Stimulated activated CD4-positive, alpha-beta T cell treated with anti-CD3 and anti-CD28 coated beads, Interleukin-4, amount 100 ng/mL, for 48 hours (primary cell): ENCODE data around the gene ADAMTS15.

Experiments
- DNase-seq, 2 donors: peaks; one replicate each; pipeline ENCODE4 v3.0.0-alpha.2; 2020; ENCODE audit warnings: low read depth in 2 of 2

Gene ADAMTS15

DNA sequence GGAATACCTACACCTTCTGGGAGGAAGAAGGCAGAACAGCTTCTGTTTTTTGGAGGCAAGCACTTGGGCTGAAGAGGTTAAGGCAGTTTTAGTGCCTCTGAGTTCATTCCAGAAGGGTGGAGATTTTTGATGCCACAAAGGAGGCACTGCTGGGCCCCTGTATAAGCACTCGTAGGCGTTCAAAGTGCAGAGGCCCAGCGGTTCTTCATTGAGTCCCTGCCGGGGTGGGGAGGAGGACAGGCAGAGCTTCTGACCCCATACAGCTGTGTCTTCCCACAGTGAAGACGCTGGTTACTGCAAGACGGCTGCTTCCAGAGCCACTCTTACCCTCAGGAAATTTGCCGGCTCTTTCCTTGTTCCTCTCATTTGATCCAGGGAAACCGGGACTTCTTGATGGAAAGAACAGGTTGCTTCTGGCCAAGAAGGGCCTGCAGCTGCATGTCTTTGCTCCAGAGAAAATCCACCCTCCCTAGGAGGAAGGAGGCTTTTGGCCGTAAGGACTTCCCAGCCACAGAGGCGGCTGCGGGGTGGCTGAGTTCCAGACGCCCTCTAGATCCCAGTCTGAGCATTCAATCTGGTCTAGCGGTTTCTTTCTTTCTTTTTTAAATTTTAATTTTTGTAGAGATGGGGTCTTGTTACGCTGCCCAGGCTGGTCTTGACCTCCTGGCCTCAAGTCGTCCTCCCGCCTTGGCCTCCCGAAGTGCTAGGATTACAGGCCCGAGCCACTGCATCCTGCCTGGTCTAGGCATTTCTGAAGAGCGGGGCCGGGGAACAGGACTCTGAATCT is 9.4 kb downstream of the ADAMTS15 start:
- no peak for DNase-seq

DNA sequence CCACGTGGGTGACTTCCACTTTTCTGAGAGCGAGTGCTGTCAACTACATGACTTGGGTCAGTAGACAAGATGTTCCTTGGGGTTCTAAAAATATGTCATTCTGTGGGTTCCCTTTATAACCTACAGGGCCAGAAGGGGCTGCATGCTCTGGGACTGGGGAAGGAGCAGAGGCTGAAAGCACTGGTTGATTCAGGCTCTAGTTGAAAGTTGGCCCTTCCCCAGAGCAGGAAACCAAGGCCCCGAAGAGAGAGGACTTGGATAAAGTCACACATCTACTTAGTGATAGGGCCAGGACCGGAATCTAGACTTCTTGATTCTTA is 9.9 kb downstream of the ADAMTS15 start:
- DNase-seq, result no peak

DNA sequence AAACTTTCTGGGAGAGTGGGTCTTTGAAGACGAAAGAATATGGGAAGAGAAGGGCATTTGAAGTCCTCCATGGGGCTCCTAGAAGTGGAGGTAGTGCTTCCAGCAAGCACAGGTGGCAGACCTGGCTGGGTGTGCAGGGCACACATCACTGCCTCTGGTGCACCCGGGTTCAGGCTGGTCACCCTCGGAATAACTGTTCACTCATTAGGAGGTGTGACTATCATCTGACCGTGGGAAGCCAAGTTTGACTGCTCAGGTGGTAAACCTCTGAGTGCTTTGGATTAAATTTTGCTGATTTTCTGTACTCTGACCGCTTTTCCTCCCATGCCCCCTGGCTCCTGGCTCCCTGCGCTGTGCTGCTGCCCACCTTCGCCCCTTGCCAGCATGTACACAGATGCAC is 11.1 kb downstream of the ADAMTS15 start:
- no peak for DNase-seq

DNA sequence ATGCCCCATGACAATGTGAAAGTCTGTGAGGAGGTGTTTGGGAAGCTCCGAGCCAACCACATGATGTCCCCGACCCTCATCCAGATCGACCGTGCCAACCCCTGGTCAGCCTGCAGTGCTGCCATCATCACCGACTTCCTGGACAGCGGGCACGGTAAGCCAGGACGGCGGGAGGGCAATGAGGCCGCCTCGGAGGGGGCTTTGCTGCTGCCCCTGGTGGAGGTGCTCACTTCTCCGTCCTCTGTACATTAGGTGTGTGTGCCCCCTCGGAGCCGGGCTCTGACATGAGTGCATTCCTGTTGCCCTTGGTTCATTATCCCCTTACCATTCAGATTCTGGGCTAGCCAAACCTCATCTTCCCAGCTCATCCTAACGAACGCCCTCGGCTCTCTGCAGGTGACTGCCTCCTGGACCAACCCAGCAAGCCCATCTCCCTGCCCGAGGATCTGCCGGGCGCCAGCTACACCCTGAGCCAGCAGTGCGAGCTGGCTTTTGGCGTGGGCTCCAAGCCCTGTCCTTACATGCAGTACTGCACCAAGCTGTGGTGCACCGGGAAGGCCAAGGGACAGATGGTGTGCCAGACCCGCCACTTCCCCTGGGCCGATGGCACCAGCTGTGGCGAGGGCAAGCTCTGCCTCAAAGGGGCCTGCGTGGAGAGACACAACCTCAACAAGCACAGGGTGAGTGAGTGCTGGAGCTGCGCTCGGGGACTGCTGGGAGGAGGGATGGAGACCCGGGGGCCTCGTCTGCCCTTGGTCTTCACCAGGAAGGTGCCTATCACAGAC is 13.8 kb downstream of the ADAMTS15 start:
- no peak for DNase-seq

DNA sequence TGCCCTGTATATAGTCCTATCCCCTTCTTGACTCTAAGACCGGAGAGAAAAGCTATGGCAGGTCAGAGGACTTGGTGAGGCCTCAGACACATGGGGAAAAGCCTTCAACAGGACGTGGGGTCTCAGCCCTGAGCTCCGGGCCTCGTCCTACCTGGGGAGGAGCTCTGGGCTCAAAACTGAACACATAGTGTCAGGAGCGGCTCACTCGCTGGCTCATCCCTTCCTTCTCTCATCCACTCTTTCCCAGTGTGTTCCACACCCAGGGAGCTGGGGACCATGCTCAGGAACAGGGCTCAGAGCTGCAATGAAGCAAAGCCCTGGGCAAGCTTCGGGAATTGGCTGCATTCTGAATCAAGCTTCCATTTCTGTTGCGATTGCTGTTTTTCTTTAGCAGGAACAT is 14.5 kb downstream of the ADAMTS15 start:
- DNase-seq, result no peak

DNA sequence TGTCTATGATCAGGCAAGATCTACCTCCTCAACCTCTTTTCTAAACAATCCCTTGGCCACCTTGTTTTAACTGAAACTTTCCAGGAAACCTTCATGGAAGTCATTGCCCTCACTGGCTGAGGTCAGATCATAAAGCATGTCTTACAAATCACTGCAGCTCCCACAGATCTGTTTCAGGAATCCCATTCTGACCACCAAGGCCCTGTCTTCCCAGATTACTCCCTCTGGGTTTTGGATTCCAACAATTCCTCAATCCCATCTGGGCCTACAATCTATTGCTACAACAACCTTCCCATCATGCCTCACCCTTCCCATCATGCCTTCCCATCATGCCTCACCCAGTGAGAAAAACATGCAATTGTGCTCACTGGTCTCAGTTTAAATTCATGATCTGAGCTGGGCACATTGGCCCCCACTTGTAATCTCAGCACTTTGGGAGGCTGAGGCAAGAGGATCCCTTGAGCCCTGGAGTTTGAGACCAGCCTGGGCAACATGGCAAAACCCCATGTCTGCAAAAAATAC is 15.9 kb downstream of the ADAMTS15 start:
- DNase-seq, result no peak

DNA sequence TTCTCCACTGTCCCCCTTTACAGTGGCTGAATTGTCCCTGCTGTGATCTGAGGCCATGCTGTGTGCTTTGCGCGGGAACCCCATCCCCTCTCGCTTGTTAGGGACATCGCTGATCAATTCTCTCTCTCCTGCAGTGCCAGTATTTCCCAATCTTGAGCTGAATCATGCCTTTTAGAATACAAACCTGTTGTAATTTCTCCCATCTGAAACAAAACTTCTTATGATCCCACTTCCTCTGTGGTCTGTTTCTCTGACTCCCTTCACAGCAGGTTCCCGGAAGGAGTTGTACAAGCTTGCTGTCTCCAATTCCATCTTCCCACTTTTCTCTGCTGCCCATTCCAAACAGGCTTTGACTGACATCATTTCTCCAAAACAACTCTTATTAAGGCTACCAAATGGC is 16.8 kb downstream of the ADAMTS15 start:
- DNase-seq, result no peak

DNA sequence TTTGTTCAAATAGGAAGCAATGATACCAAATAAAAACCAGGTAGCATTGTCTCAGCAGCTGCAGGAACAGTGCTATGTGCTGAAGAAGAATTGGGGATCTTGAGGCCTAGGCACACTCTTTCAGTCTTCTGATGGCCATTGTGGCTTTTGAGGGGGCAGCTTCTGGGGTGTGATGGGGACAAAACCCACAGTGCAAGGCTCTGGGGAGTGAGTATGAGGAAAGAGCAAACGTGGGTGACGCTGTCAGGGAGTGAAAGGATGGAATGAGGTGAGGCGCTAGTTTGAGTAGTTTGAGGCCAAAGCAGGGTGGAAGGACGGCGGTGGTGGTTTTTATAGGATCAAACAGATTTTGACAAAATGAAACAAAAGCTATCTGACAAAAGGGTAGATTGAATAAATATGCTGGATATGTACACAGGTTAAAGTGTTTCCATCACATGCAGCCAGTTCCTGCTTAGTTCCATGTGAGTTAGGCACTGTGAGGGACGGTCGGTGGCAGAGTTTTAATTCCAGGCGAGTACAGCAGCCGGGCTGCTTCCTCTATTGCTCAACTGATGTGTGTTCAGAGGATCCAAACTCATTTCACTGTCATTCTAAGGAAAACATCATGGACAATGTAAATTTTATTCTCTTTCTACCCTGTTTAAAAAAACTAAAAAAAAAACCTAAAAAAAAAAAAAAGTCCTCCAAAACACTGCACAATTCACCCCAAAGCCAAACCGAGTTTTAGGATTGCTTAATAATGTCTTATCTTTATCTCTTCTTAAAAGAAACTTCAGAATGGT is 18.9 kb downstream of the ADAMTS15 start:
- no peak for DNase-seq

DNA sequence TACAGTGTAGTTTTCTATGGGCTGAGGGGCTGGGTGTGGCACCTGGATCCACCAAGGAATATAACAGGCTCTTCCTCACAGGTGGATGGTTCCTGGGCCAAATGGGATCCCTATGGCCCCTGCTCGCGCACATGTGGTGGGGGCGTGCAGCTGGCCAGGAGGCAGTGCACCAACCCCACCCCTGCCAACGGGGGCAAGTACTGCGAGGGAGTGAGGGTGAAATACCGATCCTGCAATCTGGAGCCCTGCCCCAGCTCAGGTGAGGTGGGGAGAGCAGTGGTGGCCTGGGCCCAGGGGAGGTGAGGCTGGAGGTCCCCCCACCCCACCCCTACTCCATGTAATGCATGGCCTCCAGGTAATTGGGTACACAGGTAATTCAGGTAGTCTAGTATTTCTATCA is 20.7 kb downstream of the ADAMTS15 start:
- no peak for DNase-seq

DNA sequence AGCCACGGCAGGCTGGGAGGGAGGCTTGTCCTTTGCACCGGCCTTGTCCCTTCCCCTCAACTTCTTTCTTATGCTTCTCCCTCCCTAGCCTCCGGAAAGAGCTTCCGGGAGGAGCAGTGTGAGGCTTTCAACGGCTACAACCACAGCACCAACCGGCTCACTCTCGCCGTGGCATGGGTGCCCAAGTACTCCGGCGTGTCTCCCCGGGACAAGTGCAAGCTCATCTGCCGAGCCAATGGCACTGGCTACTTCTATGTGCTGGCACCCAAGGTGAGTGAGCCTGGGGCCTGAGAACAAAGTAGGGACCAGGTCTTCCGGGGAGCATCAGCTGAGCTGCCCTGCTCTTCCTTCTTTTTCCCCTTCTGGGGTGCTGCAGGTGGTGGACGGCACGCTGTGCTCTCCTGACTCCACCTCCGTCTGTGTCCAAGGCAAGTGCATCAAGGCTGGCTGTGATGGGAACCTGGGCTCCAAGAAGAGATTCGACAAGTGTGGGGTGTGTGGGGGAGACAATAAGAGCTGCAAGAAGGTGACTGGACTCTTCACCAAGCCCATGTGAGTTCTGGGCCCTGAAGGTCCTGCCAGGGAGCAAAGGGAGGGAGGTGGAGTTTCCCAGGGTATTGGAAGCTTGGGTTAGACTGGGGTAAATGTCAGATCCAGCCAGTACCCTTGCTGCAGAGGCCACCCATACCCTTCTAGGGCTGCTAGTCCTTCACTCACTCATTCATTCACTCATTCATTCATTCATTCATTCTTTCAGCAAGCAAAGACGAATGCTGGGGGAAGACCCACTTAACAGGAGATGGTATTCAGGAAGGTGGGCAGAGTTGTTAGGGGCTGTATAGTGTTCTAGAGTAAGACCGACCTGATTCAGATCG is 22.6 kb downstream of the ADAMTS15 start:
- no peak for DNase-seq

DNA sequence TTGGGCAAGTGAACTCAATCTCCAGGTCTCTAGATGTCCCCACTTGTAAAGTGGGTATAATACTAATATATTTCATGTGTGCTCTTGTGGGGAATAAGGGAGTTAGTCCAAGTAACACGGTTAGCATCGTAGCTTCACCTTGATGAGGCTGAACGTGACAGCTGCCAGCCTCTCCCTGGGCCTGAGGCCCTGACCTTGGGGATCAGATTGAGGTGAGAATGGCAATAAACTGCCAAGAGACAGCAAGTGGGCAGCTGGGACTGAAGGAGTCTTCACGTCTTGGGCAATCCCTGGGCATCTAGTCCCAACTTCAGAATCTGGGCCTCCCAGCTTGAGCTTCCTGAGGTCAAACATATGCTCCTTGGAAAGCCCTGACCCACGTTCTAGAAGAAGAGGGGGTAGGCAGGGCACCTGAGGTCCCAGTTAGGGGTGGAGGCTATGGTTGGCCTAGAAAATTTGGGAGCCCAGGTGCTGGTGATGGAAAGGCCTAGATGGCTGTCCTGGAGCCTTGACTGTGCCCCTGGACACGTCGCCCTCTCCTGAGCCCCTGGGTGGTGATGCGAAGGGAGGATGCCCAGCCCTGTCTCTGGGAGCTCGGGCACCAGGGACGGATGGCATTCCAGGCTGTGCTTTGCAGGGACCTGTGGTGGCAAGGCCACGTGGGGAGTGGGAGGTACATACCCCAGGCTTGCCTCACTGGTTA is 23.4 kb downstream of the ADAMTS15 start:
- DNase-seq, result no peak

DNA sequence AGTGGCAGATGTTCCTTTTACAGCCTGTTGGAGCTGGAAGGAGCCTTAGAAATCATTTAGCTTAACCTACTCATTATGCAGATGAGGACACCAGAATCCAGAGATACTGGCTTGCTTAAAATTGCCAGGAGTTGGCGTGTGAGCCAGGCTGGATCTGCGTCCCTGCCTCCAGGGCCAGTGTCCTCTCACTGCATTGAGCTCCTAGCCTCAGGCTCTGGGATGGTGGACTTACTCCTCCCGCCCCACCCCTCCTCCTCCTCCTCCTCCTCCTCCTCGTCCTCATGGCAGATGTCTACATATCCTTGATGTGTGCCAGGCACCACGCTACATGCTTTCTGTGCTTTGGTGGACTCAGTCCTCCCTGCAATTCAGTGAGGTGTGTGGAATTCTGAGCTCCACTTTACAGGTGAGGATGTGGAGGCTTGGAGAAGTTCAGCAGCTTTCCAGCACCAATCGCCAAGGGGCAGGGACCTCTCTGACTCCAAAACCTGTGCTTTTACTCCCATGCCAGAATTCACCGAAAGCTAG is 24.1 kb downstream of the ADAMTS15 start:
- no peak for DNase-seq

DNA sequence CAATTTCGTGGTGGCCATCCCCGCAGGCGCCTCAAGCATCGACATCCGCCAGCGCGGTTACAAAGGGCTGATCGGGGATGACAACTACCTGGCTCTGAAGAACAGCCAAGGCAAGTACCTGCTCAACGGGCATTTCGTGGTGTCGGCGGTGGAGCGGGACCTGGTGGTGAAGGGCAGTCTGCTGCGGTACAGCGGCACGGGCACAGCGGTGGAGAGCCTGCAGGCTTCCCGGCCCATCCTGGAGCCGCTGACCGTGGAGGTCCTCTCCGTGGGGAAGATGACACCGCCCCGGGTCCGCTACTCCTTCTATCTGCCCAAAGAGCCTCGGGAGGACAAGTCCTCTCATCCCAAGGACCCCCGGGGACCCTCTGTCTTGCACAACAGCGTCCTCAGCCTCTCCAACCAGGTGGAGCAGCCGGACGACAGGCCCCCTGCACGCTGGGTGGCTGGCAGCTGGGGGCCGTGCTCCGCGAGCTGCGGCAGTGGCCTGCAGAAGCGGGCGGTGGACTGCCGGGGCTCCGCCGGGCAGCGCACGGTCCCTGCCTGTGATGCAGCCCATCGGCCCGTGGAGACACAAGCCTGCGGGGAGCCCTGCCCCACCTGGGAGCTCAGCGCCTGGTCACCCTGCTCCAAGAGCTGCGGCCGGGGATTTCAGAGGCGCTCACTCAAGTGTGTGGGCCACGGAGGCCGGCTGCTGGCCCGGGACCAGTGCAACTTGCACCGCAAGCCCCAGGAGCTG is 24.8 kb downstream of the ADAMTS15 start:
- no peak for DNase-seq

DNA sequence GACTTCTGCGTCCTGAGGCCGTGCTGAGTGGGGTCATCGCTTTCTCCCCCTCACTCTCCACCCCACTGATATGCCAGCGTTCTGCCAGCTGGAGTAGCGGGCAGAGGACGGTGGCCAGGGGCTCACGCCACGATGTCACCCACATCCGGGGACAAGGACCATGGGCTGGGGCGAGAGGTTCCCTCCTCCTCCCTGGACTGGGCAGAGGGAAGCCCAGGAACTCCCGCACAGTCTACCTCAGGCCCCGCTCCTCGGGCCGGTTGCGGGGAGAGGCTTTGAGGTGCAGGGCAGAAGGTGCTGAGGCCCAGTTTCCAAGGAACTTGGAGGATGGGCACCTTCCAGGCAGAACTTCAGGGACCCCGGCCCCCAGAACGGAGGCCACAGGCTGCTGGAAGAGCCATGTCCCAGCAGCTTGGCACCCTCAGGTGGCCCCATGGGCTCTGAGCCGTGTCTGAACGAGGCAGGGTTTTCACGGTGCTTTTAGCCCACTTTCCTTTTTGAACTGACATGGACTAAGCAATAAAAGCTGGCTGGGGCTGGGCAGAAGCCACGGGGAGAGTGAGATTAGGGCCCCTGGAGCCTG is 25.4 kb downstream of the ADAMTS15 start:
- no peak for DNase-seq

DNA sequence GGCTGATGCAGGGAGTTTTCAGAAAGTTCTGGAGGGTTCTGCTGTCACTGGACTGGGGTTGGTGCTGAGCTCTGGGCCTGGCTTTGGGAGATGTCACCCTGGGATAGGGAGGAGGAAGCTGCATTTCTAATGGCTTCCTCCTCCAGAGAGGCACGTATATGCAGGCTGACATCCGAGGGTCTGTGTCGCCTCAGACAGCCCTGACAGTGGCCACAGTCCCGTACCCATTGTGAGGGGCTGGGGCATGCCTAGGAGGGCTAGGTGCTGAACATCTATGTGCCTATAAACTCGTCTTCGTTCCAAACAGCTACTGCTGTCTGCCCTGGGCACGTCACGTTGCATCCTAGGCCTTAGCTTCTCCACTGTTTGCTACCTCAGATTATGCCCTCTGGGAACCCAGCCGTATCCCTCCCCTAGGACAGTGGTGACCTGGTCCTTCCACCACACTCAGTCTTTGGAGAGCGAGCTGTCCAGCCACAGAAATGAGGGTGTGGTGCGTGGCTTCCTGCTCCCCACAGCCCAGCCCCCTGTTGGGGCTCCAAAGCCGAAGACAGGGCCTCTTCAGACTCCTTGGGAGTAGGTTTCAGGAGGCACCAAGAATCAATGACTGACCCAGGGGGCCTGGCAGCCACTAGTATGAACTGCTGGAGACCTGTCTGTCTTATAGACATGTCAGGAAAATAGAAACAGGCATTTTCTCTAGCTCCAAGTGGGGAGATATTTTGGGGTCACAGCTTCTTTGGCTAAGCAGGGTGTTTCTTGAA is 26.4 kb downstream of the ADAMTS15 start:
- no peak for DNase-seq

DNA sequence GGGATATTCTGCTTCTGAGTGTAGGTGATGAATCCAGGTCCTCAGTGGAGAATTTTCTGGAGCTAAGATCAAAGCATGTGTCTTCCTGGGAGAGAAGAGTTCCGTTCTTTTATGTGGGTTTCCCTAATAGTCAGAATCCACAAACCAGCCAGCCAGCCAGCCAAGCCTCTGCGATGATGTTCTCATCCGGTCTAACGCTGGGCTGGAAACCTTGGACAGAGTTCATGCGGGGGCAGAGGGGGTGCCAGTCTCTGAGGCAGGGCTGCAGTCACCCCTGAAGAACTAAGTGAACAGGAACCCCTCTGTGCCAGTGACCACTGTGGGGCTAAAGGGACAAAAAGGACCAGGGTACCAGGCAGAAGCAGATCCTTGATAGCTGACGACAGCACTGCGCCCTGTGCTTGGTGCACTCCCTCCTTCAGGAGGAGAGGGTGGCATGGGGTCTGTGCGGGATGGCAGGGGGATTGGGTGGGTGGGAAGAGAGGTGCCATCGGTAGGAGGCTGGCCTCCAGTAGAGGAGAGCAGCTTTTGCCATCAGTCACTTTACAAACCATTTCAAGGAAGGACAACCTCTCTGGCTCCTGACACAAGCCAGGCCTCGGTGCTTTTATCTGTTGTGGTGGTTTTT is 27.1 kb downstream of the ADAMTS15 start:
- no peak for DNase-seq

DNA sequence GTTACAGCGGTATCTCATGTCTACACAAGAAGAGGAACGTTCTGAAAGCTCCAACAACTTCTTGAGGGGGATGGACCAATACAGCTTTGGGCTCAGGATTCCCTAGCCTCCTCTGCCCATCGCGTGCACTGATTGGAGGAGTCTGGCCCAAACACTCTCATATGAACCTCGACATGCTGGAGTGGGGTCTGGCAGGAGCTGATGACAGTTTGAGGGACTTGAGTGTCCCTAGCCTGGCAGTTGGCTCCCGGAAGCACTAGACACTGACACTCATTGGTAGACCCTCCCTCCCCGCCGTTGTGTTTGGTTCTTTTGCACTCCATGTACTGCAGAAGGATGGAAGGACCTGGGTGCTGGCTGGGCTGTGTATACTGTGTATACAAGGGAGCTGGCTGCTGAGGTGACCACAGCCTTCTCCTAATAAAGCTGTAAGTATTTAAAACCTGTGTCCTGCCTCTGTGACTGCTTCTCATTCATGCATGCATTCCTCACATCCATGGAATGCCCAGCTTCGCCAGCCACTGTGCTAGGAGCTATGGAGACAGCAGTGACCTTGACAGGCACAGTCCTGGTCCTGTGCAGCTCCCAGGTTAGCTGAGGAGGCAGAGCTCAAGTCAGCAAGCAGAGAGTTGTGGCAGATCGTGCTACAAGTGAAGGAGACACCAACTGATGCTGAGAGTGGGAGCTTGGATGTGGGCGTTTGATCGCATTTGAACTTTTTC is 27.9 kb downstream of the ADAMTS15 start:
- DNase-seq, result no peak
